ENCODE results near the gene CRLF3.
"Not testable (repeated sequence)": the region's sequence is repeated elsewhere in the genome, so short reads cannot be mapped to it uniquely, and the experiment has no call there.

The CRLF3 gene

DNA sequence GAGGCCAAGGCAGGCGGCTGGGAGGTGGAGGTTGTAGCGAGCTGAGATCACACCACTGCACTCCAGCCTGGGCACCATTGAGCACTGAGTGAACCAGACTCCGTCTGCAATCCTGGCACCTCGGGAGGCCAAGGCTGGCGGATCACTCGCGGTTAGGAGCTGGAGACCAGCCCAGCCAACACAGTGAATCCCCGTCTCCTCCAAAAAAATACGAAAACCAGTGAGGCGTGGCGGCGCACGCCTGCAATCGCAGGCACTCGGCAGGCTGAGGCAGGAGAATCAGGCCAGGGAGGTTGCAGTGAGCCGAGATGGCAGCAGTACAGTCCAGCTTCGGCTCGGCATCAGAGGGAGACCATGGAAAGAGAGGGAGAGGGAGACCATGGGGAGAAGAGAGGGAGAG, 88.1 kb downstream of the CRLF3 start:
- DNase-seq (ENCODE audit: low read depth): not testable (repeated sequence)

GRCh38 chr17:30735644-30736043, 88.8 kb downstream of the CRLF3 start:
- DNase-seq (ENCODE audit: low read depth): not testable (repeated sequence)

DNA sequence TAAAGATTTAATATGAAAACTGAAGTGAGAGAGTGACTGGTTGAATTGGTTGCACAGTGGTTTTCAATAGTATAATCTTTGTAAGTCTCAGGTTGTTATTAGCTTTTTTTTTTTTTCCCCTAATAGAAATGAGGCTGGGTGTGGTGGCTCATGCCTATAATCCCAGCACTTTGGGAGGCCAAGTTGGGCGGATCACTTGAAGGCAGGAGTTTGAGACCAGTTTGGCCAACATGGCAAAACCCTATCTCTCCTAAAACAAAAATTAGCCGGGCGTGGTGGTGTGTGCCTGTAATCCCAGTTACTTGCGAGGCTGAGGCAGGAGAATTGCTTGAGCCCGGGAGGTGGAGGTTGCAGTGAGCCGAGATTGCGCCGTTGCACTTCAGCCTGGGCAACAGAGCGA, 89.3 kb downstream of the CRLF3 start:
- DNase-seq (ENCODE audit: low read depth): not testable (repeated sequence)

GRCh38 chr17:30734153-30734552, 90.3 kb downstream of the CRLF3 start:
- DNase-seq (ENCODE audit: low read depth): not testable (repeated sequence)

Data from stimulated activated CD8-positive, alpha-beta memory T cell treated with anti-CD3 and anti-CD28 coated beads, Interleukin-15, amount 100 ng/mL, for 24 hours (primary cell).